HG02884 (cell line): ENCODE data around the gene SUMO1.
"Not testable (repeated sequence)": the region's sequence is repeated elsewhere in the genome, so short reads cannot be mapped to it uniquely, and the experiment has no call there.

Experiments
- ATAC-seq: cut with Tn5 transposase; IDR thresholded peaks from one replicate; pipeline ENCODE4 v1.9.1; 2021; ENCODE audit warnings: mild to moderate bottlenecking, moderate library complexity; ENCODE audit not compliant: unreplicated experiment

The SUMO1 gene

DNA sequence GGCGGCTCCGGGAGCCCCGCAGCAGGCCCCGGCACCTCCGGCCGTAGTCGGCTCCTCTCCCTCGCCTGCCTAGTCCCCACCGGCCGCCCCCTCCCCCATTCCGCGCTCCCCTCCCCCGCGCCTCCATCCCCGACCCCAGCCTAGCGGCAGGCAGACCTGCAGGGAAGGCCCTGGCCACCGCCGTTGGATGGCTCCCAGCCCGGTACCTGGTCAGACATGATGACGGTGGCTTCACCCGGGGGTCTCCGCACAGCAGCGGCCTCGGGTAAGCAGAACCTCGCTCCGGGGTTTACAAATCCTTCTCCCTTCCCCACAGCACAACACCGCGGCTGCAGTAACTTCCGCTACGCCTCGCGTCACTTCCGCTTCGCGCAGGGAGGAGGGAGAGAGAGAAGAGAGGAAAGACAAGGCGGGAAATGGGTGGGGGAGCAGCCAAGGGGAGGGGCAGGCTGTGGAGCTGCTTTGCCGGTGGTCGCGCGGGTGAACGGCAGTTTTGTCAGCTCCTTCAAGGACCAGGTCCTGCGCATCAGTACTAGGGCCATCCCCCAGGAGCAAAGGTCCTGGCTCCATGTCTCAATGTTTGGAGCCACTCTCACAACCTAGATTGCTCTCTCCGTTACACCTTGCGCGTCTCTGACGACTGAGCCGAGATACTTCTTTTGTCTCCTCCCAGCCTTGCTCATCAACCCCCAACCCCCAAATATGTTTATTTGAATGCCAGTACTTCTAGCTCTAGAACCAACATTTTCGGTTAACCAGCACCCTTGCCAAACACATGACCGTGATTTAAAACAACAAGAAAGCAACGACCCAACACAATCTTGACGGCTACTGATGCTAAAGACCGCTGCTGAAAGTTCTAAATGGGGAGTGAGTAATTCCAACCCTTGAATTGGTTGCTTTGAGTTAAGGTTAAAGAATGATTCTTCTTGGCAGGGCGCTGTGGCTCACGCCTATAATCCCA lies at the start of gene SUMO1:
SUMO1 (minus strand) TSS at position 364 of the 964 bp plus-strand sequence; CDS start at position 218, 146 bp downstream.
- peak; percentile 97 for ATAC-seq

- no peak for ATAC-seq
Measured at GRCh38 chr2:202286595-202286994, 48.2 kb upstream of the SUMO1 start.

GRCh38 chr2:202278944-202279343 lies 40.5 kb upstream of the SUMO1 start:
- ATAC-seq: no peak

GRCh38 chr2:202278036-202278760 lies 39.8 kb upstream of the SUMO1 start:
- no peak for ATAC-seq

GRCh38 chr2:202276078-202276720 lies 37.8 kb upstream of the SUMO1 start:
- ATAC-seq: not testable (repeated sequence)

DNA sequence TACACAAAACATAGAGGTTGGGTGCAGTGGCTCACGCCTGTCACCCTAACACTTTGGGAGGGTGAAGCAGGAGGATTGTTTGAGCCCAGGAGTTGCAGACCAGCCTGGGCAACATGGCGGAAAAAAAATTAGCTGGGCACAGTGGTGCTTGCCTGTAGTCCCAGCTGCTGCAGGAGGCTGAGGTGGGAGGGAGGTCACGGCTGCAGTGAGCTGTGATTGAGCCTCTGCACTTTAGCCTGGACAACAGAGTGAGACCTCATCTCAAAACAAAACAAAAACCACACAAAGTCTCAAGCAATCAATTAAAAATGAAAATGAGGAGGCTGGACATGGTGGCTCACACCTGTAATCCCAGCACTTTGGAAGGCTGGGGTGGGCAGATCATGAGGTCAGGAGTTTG lies 32.1 kb upstream of the SUMO1 start:
- ATAC-seq: no peak

- ATAC-seq: no peak
Measured at GRCh38 chr2:202269585-202269984, 31.2 kb upstream of the SUMO1 start.

DNA sequence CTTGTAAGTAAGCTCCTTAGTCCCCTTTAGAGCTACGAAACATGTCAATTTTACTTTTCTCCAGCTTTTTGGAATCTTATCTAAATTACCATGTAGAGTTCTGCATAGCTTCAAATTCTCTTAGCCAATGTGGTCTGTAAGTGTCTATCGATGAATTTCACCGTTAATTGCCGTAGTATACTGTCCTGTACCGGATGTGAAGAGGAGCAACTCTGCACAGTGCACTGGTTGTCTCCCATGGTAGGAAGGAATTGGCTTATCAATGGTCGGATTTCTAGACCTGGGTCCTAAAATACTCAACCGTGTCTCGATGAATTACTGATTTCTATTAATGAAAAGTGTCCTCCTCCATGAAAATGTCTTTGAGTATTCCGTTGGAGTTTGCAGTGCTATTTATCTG lies 29.1 kb upstream of the SUMO1 start:
- ATAC-seq: no peak

DNA sequence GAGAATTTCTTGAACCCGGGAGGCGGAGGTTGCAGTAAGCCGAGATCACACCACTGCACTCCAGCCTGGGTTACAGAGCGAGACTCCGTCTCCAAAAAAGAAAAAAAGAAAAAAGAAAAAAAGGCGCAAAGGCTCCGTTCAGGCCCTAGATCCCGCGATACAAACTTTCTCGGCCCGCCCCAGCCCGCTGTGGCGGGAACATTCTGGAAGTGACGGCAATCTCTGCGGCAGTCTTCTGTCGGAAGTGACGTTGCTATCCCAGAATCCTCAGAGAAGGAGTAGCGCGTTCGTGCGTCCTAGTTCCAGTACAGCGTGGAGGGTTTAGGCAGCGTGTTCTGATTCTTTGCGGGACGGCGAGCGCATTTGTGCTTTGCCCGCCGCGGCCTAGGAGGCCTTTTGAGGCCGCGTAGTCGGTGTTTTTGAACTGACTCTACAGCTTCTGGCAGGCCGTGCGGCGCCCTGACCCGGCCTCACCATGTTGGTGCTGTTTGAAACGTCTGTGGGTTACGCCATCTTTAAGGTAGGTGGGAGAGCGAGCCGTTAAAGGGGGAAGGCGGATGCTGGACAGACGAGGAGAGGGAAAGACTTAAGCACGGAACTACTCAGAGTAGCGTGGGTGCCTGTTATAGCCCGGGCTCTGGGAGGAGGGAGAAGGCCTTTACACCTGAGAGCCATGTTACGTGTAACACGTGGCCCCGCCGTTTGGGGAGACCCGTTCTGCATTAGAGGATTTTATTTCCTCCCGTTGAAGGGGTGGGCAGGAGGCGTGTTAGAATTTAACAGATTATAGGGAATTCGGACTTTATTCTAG lies 27.3 kb upstream of the SUMO1 start, which contains the start of gene NOP58:
NOP58 (plus strand) TSS at position 297 of the 811 bp plus-strand sequence; CDS start at position 476, 179 bp downstream.
- peak; percentile 77 for ATAC-seq

DNA sequence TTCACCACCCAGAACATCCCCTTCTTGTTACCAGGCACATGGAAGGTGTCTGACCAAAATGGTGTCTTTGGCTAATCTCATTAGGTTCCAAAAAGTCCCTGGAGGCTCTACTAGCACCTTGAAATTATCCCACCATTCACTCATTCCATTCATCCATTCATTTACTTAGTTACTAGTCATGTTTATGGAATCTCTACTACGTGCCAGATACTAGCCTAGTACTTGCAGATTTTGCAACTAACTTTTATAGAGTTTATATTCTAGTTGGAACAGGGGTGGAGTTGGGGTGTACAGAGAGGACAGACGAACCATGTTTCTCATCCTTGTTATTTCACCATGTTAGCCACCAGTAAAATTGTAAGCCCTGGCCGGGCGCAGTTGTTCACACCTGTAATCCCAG lies 23.1 kb upstream of the SUMO1 start:
- no peak for ATAC-seq

DNA sequence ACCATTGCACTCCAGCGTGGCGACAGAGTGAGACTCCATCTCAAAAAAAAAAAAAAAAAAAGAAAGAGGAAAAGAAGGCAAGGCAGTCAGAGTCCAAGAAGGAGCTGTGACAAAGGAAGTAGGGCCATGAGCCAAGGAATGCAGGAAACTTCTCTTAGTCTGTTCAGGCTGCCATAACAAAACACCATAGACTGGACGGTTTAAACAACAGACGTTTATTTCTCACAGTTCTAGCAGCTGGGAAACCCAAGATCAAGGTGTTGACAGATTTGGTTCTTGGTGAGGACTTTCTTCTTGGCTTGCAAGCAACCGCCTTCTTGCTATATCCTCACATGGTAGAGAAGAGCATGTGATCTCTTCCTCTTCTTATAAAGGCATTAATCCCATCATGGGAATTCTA lies 13.1 kb upstream of the SUMO1 start:
- no peak for ATAC-seq

DNA sequence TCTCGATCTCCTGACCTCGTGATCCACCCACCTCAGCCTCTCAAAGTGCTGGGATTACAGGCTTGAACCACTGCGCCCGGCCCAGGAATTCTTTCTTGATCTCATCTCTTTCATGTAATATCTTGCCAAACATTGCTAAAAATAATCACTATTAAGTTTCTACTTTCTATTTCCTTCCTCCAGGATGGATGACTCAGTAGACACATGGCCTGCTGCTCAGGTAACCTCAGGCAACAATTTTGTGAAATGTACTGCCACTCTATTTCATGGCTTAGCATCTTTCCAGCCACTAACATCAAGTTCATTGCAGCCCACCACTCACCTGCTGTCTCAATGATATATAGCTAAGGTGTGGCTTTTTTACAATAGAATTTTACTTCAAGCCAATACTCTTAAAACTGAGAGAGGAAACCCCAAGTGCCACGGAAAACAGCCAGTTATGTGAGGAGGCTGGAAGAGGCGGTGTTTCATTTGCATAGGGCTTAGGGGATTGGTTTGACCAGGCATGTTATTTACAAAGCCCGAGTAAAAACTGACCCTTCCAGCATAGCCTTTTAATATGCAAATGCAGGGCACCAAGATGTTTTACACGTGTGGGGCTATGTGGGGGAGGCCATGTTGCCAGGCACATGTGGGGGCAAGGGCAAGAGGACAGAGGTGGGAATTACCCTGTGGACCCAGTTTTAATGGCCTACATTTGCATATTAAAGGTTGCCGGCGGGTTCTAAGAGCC lies 11.3 kb upstream of the SUMO1 start:
- ATAC-seq: no peak

GRCh38 chr2:202247710-202248109 lies 9.3 kb upstream of the SUMO1 start:
- not testable (repeated sequence) for ATAC-seq

DNA sequence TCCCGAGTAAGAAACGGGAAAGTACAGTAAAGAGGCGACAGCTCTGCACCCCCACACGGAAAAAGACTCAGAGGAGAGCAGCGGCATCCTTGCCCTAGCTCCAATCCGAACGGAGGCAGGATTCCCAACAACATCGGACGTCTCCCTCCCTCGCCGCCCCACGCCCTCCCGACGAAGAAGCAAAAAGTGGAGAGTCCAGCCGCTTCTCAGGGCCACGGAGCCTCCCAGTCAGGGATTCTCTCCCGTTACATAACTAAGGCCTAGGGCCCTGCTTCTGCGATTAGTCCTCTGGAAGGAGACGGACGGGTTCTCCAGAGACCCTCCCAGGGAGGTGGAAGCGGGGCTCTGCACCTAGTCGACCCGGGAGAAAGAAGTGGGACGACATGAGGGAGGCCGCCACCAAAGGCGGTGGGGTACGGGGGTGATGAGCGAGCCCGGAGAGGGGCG lies 587 bp downstream of the SUMO1 start:
- ATAC-seq: peak; percentile 24

GRCh38 chr2:202221873-202222272 lies 16.5 kb downstream of the SUMO1 start:
- ATAC-seq: no peak

GRCh38 chr2:202215179-202215578 lies 23.2 kb downstream of the SUMO1 start:
- ATAC-seq: no peak

DNA sequence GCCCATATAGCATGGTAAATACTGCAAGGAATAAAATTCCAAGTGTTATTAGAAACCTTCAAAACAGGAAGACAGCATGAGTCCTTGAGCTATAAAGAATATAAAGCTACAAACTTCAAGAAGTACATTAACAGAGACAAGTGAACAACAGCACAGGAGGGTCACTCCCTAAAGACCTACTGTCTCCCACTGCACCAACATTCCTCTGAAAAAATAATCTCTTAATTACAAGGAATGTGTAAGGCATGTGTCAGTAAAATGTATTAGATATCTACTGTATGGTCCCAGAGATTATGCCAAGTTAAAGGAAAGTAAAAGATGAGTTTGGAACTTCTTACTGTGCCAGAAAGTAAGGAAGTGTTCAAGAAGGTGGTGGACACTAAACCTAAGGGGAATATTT lies 29.9 kb downstream of the SUMO1 start:
- ATAC-seq: no peak

GRCh38 chr2:202204855-202205254 lies 33.5 kb downstream of the SUMO1 start:
- no peak for ATAC-seq

DNA sequence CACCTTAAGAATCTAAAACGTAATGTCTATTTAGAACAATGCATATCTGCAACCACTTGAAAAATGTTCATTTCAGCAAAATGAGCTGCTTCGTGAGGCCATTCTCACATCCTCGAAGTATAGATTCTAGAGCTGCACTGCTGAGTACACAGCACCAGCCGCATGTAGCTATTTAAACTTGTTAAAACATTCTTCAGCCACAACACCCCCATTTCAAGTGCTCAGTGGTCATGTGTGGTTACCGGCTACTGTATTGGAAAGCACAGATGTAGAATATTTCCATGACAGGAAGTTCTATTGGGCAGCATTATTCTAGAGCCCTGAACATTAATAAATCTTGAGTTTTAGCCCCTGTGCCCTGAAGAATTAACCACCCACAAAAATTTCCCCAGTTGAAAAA lies 35.0 kb downstream of the SUMO1 start:
- ATAC-seq: no peak
